ENCODE measurements around the gene STAU1.
"Not testable (repeated sequence)": the region's sequence is repeated elsewhere in the genome, so short reads cannot be mapped to it uniquely, and the experiment has no call there.

STAU1 gene

DNA sequence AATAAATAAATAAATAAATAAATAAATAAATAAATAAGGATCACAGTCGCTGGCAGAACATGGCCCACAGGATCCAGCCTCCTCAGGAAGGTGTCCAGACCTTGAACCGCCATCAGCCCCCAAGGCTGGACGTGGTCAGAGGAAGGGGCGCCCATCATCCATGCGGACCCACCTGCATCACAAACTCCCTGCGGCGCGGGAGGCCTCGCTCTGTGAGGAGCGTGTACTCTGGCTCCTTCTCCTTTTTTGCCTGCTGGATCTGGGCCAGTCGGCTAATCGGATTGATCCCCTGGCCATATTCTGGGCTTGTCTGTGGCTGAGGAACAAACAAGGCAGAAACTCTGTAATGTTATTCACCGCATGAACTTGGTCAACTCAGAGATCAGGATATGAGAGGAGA, 65.2 kb downstream of the STAU1 start:
- DNase-seq (ENCODE audit: low read depth, low spot score): no peak

DNA sequence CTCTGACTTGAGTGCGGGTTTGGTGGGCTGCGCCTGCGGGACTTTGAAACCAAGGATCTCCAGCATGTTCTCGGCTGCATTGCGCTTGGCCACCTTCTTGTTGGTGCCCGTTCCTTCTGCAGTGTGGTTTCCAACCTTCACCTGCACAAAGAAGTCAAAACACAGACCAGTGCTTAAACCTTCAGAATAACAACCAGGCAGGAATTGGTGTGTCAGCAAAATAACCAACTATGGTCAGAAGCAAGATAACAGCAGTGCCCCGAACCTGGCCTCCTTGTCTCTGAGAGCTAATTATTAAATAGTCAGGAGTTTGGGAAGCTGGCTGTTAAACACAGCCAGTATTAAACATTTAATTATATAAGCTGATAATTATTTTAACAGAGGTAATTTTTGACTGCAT, 68.1 kb downstream of the STAU1 start:
- no peak for DNase-seq (ENCODE audit: low read depth, low spot score)

DNA sequence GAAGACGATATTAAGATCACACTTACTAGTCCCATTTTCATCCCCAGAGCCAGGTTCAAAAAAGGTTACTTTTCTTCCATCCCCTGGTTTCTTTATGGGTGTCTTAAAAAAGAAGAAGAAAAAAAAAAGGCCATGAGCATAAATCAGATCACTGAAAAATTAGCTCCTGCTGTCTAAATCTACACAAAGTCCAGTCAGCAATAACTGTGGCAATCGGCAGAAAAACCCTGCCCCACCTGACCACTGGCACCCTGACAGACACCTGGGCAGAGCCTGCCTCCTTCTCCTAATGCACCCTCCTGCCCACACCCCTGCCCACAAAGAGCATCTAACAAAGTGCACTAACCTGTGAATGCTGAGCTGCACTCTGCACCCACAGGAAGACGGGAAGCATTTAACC, 69.8 kb downstream of the STAU1 start:
- no peak for DNase-seq (ENCODE audit: low read depth, low spot score)

DNA sequence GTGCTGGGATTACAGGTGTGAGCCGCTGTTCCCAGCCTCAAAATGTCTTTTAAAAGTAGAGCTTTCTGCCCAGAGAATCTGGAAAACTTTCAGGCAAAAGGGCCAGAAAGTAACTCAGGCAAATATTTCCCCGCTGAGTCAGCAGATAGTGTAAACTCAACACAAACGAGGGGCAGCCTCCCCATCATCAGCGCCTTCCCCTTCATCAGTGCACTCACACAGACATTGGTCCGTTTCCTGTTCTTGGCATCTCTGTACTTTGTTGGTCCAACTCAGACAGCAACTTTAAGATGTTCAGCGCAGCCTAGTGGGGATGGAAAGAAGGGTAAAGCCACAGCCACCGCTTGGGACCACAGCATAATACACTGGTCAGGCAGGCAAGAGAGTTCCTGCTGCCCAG, 72.6 kb downstream of the STAU1 start:
- DNase-seq (ENCODE audit: low read depth, low spot score): no peak

DNA sequence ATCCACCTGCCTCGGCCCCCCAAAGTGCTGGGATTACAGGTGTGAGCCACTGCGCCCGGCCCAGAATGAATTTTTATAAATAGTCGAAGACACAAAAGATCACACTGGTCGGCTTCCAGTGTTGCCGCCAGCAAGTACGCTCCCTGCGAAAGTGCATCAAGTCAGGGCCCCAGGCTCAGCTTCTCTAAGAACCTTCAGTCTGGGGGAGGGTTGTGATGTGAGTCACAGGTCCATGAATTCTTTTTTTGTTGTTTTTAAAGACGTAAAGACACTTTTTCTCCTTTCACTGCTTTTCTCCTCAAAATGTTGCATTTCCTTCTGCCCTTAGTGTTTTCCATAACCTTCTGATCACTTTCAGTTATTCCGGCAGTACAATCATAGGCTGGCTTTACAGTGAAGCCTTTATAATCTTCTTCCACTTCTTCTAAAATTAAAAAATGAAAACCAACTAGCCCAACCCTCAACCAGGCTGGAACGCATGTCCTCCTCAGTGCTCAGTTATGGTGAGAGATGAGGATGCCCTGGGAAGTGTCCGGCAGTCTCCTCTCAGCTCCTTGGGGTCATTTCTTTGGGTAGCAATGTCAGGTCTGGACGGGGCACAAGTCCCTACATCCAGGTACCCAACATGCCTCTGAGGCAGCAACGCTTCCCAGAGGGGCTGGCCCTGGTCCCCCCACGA, 75.4 kb downstream of the STAU1 start:
- DNase-seq (ENCODE audit: low read depth, low spot score): no peak

DNA sequence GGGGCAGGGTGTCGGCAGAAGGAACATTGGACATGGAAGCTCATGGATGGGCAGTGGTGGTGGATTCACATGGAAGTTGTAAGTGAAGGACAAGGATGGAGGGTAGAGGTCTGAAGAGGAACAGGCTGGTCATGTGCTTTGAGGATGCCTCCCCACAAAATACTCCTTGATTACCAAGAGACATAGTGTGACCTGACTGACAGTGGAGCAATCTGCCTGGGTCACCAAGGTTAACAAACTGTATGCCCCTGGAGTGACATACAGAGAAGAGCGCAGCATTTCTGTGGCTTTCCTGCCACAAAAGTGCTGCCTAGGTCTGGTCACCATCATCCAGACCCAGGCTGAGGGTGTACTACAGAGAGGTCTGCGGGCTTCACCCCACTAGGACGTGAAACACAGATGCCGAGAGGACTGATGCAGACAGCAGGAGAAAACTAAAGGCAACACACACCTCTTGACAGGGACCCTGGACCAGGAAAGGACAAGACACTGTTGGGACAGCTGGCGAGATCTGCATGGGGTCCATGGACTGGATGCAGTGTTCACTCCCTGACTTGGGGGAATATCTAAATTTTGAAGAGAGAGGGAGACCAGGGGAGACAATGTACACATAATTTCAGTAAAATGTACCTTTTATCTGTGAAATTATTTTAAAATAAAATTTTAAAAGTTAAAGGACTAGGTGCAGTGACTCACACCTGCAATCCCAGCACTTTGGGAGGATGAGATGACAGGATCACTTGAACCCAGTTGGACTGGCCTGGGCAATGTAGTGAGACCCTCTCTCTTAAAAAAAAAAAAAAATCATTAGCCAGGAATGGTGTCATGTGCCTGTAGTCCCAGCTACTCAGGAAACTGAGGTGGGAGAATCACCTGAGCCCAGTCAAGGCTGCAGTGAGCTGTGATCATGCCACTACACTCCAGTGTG, 77.1 kb downstream of the STAU1 start:
- no peak for DNase-seq (ENCODE audit: low read depth, low spot score)

DNA sequence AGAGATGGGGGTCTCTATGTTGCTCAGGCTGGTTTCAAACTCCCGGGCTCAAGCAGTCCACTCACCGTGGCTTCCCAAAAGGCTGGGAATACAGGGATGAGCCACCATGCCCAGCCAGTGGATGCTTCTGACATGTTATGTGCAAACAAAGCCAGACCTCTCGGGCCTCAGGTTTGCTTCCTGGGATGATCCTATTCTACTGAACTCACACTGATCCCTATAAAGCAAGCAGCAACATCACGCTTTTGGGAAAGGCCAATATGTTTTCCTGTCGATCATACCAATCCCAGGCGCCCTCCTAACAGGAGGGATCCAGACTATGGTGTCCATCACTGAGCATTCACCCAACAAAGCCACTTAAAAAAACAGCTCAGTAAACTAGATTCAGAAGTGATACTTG, 81.8 kb downstream of the STAU1 start:
- DNase-seq (ENCODE audit: low read depth, low spot score): no peak

DNA sequence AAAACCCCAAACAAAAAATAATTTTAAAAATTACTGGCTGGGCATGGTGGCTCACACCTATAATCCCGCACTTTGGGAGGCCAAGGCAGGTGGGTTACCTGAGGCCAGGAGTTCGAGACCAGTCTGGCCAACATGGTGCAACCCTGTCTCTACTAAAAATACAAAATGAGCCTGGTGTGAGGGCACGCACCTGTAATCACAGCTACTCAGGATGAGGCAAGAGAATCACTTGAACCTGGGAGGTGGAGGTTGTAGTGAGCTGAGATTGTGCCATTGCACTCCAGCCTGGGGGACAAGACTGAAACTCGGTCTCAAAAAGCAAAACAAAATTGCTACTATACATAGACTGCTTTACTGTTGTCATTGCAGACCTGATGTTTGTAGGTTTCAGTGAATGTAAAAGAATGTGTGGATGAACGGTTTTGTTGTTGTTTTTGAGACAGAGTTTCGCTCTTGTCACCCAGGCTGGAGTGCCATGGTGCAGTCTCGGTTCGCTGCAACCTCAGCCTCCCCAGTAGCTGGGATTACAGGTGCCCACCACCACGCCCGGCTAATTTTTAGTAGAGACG, 83.1 kb downstream of the STAU1 start:
- not testable (repeated sequence) for DNase-seq (ENCODE audit: low read depth, low spot score)

DNA sequence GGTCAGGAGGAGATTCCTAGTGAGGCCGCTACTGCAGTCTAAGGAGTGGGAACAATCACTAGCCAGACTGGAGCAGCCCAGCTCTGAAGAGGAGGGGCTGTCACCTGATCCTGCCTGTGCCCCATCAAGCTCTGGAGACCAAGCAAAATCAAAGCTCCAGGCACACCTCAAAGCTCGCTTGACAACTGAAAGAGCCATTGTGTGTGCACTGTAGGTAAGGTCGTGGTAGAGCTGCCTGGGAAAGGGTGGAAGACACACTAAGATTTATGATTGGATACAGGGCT, 83.8 kb downstream of the STAU1 start:
- DNase-seq (ENCODE audit: low read depth, low spot score): no peak

DNA sequence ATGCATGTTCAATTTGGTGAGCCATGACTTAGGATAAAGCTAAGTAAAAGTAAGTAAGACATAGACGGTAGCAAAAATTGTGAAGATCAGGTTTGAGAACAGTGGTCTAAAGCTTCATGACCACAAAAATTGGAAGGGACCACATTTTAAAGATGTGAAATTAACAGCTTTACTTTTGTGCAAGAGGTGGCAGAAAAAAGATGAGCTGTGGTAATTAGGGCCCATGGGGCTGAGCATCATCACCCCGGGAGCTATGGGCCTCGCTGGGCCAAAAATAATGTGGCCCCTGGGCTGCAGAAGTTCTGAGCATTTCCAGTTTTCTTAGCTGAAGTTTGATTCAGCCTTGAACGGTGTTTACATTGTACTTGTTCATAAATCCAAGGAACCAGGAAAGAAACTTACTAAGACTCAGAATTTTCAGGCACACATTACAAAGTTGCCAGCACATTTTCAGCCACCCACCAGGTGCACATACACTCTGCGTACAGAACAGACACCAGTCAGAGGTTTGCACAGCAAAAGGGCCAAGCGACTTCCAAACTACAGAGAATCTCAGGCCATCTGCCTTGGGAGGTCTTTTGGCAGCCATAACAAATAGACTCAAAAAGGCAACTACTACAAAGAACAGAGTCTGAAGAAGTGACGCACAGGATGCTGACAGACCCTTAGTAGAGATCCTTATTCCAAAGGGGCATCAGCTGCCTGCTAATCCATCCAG, 84.3 kb downstream of the STAU1 start:
- DNase-seq (ENCODE audit: low read depth, low spot score): no peak

DNA sequence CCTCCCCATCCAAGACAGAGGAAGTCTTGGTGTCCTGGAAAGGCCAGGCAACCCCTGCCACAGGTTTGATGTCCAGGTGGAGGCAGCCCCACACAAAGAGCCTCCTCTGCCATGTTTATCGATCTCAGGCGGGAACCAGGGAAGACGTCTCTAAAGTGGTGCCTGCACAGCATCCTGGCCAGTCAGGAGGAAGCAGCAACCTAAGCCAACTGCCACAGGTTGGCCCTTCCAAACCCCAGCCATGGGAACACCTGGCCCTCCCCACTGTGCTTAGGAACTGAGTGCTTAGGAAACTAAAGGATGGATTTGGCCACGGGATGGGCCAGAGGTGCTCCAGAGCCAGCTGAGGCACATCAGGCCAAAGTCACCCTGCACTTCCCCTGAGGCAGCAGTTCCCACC, 85.1 kb downstream of the STAU1 start:
- DNase-seq (ENCODE audit: low read depth, low spot score): no peak

DNA sequence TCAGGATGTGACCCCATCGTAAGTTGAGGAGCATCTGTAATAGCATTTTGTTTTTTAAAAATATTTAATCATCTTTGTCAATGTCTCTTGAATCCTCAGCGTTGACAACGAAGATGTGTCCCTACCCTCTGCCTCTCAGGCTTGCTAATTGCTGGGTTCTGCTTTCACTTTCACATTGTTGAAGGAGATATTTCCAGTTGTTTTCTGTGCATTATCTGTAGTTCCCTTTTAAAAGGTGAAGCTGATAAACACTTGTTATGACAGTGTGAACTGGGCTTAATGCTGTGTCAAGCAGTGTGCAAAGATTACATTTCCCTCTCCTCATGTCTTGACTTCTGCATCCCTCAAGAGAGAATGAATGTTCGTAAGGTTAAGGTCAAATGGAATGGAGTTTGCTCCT, 87.2 kb downstream of the STAU1 start:
- DNase-seq (ENCODE audit: low read depth, low spot score): no peak

DNA sequence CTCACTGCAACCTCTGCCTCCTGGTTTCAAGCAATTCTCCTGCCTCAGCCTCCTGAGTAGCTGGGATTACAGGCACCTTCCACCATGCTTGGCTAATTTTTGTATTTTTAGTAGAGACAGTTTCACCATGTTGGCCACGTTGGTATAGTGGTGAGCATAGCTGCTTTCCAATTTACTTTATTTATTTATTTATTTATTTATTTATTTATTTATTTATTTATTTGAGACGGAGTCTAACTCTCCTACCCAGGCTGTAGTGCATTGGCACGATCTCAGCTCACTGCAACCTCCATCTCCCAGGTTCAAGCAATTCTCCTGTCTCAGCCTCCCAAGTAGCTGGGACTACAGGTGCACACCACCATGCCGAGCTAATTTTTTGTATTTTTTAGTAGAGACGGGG, 87.8 kb downstream of the STAU1 start:
- not testable (repeated sequence) for DNase-seq (ENCODE audit: low read depth, low spot score)

DNA sequence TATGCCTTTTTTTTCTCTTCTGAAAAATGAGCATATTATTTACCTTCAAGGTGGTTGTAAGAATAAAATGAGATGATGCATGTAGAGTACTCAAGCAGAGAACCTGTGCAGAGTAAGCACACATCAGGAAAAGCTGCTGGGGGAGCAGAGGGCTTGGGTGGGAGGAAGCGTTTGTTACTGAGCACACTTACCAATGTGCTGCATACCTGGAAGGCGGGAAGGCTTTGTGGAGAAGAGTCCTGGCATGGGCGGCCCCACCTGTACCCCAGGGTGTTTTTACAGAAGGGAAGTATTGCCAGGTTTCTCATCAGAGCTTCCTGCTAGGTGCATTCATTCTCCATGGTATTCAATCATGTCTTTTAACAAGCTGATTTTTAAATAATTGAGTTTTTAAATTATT, 89.1 kb downstream of the STAU1 start:
- no peak for DNase-seq (ENCODE audit: low read depth, low spot score)

DNA sequence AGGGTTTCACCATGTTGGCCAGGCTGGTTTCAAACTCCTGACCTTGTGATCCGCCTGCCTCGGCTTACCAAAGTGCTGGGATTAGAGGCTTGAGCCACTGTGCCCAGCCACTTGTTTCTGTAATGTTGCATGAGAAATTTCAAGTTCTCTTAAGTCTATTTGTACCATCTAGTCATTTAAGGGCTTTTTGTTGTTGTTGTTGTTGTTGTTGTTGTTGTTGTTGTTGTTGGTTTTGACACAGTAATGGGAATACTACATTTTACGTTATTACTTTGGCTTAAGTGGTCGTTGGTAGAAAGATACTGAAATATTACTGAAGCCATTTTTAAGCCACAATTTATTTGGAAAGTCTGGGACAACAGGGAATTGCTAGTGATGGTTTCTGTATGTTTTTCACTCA, 90.0 kb downstream of the STAU1 start:
- no peak for DNase-seq (ENCODE audit: low read depth, low spot score)

DNA sequence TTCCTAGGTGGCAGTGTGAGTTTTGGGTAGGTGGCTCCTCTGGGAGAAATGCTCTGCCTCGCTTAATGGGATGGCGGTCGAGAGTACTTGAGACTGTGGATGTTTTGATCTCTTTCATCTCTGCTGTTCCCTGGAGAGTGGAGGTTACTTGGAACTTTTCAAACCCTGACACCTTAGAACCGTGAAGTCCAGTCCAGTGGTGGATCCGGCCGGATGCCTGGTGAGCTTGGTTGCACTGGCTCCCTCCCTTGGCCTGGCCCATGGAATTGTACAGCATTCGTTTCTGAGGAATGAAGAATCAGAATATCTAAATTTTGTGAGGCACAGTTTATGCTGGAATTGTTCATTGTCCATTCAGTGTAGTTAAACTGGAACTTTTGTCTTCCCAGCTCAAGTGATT, 91.0 kb downstream of the STAU1 start:
- DNase-seq (ENCODE audit: low read depth, low spot score): no peak

DNA sequence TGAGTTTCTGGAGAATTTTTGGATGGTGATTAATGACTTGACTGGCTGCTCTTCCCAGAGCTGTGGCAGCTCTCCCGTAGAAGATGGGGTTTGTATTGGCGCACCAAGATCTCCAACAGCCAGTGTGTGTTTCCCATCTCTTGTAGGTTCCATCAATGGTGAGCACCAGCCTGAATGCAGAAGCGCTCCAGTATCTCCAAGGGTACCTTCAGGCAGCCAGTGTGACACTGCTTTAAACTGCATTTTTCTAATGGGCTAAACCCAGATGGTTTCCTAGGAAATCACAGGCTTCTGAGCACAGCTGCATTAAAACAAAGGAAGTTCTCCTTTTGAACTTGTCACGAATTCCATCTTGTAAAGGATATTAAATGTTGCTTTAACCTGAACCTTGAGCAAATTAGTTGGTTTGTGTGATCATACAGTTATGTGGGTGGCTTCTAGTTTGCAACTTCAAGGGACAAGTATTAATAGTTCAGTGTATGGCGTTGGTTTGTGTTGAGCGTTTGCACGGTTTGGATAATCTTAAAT, 91.9 kb downstream of the STAU1 start:
- no peak for DNase-seq (ENCODE audit: low read depth, low spot score)

DNA sequence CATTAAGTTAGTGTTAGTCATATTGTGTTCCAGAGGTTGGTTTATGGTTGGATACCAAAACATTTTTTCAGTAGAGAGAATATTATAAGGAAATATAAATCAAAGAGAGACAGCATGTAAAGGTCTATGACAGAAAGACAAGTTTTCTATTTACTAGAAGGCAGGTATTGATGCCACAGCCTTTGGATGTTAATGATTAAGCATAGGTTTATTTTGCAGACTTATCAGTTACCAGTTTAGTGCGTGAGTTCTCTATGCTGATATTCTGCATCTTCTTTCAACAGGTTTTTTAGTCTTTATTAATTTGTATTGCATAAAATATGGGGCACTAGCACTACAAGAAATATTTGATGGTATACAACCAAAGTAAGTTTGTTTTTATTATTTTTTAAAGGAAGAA, 96.4 kb downstream of the STAU1 start:
- DNase-seq (ENCODE audit: low read depth, low spot score): no peak

DNA sequence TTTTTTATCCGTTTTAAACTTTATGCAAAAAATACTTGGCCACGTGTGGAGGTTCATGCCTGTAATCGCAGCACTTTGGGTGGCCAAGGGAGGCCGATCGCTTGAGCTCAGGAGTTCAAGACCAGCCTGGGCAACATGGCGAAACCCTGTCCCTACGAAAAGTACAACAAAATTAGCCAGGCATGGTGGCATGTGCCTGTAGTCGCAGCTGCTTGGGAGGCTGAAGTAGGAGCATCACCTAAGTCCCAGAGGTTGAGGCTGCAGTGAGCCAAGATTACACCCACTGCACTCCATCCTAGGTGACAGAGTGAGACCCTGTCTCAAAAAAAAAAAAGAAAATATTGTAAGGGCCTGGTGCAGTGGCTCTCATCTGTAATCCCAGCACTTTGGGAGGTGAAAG, 97.0 kb downstream of the STAU1 start:
- no peak for DNase-seq (ENCODE audit: low read depth, low spot score)

DNA sequence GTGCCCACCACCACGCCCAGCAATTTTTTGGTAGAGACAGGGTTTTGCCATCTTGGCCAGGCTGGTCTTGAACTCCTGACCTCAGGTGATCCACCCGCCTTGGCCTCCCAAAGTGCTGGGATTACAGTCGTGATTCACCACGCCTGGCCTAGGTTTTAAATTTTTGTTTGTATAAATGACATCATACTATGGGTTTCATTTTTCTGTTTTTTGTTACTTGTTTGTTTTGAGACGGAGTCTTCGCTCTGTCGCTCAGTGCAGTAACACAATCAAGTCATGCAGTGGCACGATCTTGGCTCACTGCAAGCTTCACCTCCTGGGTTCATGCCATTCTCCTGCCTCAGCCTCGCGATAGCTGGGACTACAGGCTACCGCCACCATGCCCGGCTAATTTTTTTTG, 105.8 kb downstream of the STAU1 start:
- not testable (repeated sequence) for DNase-seq (ENCODE audit: low read depth, low spot score)

DNA sequence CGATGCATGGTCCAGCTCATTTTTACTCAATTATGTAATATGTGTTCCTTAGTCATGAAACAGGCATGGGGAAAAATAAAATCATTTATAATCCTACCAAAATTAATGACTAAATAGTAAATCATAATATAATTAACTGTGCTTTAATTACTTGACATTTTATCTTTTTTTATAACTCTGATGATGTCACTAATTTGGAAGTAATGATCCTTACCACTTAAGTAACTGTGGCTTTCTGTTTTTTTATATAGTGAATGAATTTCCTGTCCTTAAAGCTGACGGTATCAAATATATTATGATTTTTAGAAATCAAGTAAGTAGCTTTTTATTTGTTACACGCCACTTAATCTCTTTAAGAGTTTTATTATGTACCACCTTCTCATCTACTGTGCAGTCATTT, 109.8 kb downstream of the STAU1 start:
- no peak for DNase-seq (ENCODE audit: low read depth, low spot score)

DNA sequence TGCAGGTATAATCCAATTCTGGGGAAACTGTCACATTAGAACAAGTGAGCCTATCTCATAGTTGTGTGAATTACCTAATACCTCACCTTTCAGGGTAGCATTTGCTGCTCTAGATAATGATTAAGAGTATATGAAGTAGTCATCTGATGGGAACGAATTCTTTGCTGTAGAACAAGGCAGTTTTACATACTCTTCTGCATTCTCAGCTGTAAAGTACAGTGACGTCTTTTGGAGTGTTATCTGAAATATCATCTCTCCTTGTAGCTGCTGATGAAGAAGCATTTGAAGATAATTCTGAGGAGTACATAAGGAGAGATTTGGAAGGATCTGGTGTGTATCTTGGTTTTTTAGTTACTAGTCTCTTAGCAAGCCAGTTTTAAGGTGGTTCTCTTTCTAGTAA, 113.6 kb downstream of the STAU1 start:
- DNase-seq (ENCODE audit: low read depth, low spot score): no peak
